Subcutaneous adipose tissue (tissue), 4 donors: ENCODE results near the gene MTFR2. TPM values are rescaled to one million over a fixed set of nuclear protein-coding genes. Genes with fewer than 3 reads are reported as not detected.

Experiments
- CTCF ChIP-seq: fragments of 450-650 bp; IDR thresholded peaks from one replicate; pipeline ENCODE4 v1.5.1; 2016; ENCODE audit warnings: low read depth, mild to moderate bottlenecking, control low read depth, antibody characterized with exemption, moderate library complexity
- total RNA-seq, 4 donors: library from RNA; depleted of rRNA; stranded (reverse); fragments of >200 nt; gene quantifications; one replicate each; pipeline ENCODE4 v1.1.0, GENCODE V29; 2016

MTFR2 gene
- total RNA-seq, 4 donors from 2014 or later: 0.88 to 5.1 (median 1.5) TPM

GRCh38 chr6:136235233-136235564 lies 14.9 kb downstream of the MTFR2 start:
- TF ChIP-seq CTCF: no peak

GRCh38 chr6:136232701-136233100 lies 17.4 kb downstream of the MTFR2 start:
- no peak for TF ChIP-seq CTCF

- no peak for TF ChIP-seq CTCF
Measured at GRCh38 chr6:136230219-136230853, 19.8 kb downstream of the MTFR2 start.

- no peak for TF ChIP-seq CTCF
Measured at GRCh38 chr6:136228814-136229213, 21.3 kb downstream of the MTFR2 start.

GRCh38 chr6:136226674-136227377 lies 23.3 kb downstream of the MTFR2 start:
- TF ChIP-seq CTCF: no peak

- TF ChIP-seq CTCF: no peak
Measured at GRCh38 chr6:136226027-136226673, 24.0 kb downstream of the MTFR2 start.

- no peak for TF ChIP-seq CTCF
Measured at GRCh38 chr6:136225496-136225895, 24.6 kb downstream of the MTFR2 start.
